ENCODE measurements around the gene FAF2.
A peak's percentile ranks its signal among the peaks of the same experiment; 100 is the strongest.

Gene FAF2

DNA sequence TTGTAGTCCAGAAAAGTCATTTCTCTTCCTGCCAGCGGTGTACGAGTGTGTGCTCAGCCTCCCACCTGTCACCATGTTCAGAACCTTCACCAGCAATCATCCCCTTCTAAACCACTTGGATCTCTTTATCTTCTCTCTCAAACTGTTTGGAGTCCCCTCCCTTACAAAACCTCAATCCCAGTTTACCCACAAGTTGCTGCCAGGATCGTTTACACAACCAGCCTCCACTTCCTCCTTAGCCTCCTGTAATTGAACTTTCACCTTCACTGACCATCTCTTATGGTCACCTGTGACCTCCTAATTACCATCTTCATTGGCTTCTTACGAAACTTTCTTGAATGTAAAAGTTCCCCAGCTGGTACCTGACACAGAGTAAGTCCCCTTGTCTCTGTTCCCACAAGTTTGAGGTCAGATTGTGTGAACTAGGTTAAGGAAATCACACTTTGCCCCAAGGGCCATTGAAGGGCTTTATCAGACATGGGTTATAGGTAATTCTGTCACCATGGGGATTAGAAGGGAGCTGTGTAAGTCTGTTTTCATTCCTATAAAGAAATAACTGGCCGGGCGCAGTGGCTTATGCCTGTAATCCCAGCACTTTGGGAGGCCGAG lies 69.0 kb downstream of the FAF2 start:
- TF ChIP-seq, protein P1, sequence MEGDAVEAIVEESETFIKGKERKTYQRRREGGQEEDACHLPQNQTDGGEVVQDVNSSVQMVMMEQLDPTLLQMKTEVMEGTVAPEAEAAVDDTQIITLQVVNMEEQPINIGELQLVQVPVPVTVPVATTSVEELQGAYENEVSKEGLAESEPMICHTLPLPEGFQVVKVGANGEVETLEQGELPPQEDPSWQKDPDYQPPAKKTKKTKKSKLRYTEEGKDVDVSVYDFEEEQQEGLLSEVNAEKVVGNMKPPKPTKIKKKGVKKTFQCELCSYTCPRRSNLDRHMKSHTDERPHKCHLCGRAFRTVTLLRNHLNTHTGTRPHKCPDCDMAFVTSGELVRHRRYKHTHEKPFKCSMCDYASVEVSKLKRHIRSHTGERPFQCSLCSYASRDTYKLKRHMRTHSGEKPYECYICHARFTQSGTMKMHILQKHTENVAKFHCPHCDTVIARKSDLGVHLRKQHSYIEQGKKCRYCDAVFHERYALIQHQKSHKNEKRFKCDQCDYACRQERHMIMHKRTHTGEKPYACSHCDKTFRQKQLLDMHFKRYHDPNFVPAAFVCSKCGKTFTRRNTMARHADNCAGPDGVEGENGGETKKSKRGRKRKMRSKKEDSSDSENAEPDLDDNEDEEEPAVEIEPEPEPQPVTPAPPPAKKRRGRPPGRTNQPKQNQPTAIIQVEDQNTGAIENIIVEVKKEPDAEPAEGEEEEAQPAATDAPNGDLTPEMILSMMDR (IDR thresholded peaks at IDR 0.05; ENCODE audit: poor library complexity, severe bottlenecking), result no peak
- no peaks in the 10 kb centered on the region for H3K36me3 ChIP-seq (ENCODE audit: low read depth)
- H3K9me3 ChIP-seq (ENCODE audit: severe bottlenecking), result no peaks in the 10 kb centered on the region
- H3K4me3 ChIP-seq (ENCODE audit: severe bottlenecking), result no peak overlapping the region
- H3K27ac ChIP-seq (ENCODE audit: poor library complexity, severe bottlenecking), result no peak overlapping the region
- H3K27me3 ChIP-seq (ENCODE audit: insufficient read depth, poor library complexity, severe bottlenecking), result no peaks in the 10 kb centered on the region
- H3K4me1 ChIP-seq (ENCODE audit: insufficient read depth, poor library complexity, severe bottlenecking), result no peaks in the 10 kb centered on the region
- ATAC-seq (ENCODE audit: low read depth) (no peak), DNase-seq (ENCODE audit: low spot score) (no peak)

DNA sequence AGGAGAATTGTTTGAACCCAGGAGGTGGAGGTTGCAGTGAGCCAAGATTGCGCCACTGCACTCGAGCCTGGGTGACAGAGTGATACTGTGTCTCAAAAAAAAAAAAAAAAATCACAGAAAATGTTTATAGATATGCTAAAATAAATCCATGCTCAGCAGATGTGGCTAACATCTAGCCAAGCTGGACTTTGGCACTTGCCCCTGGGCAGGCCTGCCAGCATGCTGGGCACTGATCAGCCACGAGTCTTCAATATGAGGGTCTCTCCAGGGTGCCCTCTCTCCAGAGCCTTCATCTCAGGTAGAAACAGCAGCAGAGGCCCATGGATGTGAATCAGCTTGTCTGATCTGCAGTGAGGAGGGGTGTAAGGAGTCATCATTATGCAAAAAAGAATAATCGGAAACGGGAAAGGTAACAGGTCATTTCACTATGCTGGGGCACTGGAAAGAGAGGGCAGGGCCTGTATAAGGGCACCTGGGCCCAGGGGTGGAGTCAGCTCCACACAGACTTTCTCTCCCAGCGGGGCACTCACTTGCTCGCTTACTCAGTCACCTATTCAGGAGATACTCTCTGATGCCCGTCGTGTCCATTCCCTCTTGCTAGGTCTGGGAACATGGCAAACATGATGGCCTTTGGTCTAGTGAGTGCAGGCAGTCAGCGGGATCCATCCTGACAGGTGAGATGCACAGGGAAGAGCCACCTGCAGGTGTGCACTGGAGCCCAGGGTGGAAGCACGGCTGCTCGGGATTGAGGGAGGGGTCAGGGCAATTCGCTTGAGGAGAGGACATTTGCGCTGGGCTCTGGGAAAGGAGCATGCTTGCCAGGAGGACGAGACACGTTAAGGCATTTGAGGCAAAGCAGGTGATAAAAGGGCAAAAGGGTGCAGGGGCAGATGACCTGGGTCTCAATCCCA lies 71.9 kb downstream of the FAF2 start:
- Histone ChIP-seq H3K27me3 (ENCODE audit: insufficient read depth, poor library complexity, severe bottlenecking) (no peaks in the 10 kb centered on the region), H3K4me1 (ENCODE audit: insufficient read depth, poor library complexity, severe bottlenecking) (no peaks in the 10 kb centered on the region), H3K4me3 (ENCODE audit: severe bottlenecking) (no peak overlapping the region), H3K36me3 (ENCODE audit: low read depth) (no peaks in the 10 kb centered on the region), H3K27ac (ENCODE audit: poor library complexity, severe bottlenecking) (no peak overlapping the region), H3K9me3 (ENCODE audit: severe bottlenecking) (no peaks in the 10 kb centered on the region)
- DNase-seq (ENCODE audit: low spot score) (no peak), ATAC-seq (ENCODE audit: low read depth) (peak; percentile 31)
- TF ChIP-seq, protein P1 (IDR thresholded peaks at IDR 0.05; ENCODE audit: poor library complexity, severe bottlenecking), result no peak

DNA sequence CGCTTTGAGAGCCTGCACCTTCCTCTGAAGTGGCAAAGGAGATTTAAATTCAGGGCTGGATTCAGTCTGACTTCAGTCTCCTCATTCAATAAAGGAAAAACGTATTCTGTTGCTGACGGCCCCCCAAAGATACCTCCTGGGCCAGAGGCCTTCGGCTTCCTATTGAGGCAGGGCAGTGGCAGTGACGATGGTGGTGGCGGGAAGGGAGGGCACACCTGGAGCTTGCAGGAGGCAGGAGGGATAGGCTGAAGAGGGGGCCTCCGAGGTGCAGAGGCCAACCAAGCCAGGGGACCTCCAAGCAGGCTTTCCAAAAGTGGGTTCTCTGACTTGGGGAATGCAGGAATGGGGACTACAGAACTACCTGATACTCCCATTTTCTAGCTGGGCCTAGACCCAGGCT lies 73.1 kb downstream of the FAF2 start:
- H3K9me3 ChIP-seq (ENCODE audit: severe bottlenecking), result no peaks in the 10 kb centered on the region
- peak; percentile 4; the same call in 1 of the 3 replicates for ATAC-seq (ENCODE audit: low read depth)

DNA sequence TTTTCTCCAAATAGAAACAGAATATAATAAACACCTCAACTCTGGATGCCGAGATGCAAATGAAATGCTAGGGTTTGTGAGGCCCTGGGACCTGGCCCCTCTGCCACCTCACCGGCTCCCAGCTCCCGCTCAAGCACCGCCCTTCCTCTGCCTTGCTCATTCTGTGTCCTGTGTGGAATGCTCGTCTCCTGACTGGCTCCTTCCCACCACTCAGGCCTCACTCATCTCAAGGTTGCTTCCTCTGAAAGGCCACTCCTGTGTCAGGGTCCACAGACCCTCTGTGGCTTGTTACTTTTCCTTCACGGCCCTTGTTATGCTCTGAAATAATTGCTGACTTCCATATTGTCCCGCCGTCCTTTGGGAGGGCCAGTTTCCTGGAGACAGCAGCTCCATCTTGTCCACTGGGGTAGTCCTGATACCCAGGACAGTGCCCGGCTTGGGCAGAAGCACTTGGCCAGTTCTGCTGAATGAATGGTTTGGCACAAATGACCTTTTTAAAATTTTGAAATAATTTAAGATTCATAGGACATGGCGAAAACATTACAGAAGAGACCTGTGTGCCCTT lies 73.6 kb downstream of the FAF2 start:
- Histone ChIP-seq H3K9me3 (ENCODE audit: severe bottlenecking) (no peaks in the 10 kb centered on the region), H3K4me3 (ENCODE audit: severe bottlenecking) (no peak overlapping the region), H3K27me3 (ENCODE audit: insufficient read depth, poor library complexity, severe bottlenecking) (no peaks in the 10 kb centered on the region), H3K4me1 (ENCODE audit: insufficient read depth, poor library complexity, severe bottlenecking) (no peaks in the 10 kb centered on the region), H3K27ac (ENCODE audit: poor library complexity, severe bottlenecking) (no peak overlapping the region), H3K36me3 (ENCODE audit: low read depth) (peaks cover 4% of the 10 kb centered on the region; the same call in 1 of the 2 replicates)
- TF ChIP-seq, protein P1 (IDR thresholded peaks at IDR 0.05; ENCODE audit: poor library complexity, severe bottlenecking), result no peak
- DNase-seq (ENCODE audit: low spot score) (no peak), ATAC-seq (ENCODE audit: low read depth) (peak; percentile 40; the same call in 2 of the 3 replicates)

More for the DNA sequence above, 73.1 kb downstream of the FAF2 start:
- H3K36me3 ChIP-seq (ENCODE audit: low read depth), result no peaks in the 10 kb centered on the region
- H3K27ac ChIP-seq (ENCODE audit: poor library complexity, severe bottlenecking), result no peak overlapping the region
- no peak overlapping the region for H3K4me3 ChIP-seq (ENCODE audit: severe bottlenecking)
- H3K27me3 ChIP-seq (ENCODE audit: insufficient read depth, poor library complexity, severe bottlenecking), result no peaks in the 10 kb centered on the region
- DNase-seq (ENCODE audit: low spot score), result no peak
- TF ChIP-seq, protein P1 (IDR thresholded peaks at IDR 0.05; ENCODE audit: poor library complexity, severe bottlenecking), result no peak
- no peaks in the 10 kb centered on the region for H3K4me1 ChIP-seq (ENCODE audit: insufficient read depth, poor library complexity, severe bottlenecking)

Data from RWPE2 (cell line).